PFSK-1 (cell line): Measurements from ENCODE around the gene ZNF296.

Experiments used
- POLR2AphosphoS5 ChIP-seq: IDR thresholded peaks from 2 replicates; pipeline ENCODE4 v1.6.1; 2012; ENCODE audit warnings: low read depth, mild to moderate bottlenecking, control low read depth, low read length, moderate library complexity
- TAF1 ChIP-seq: IDR thresholded peaks from 2 replicates; pipeline ENCODE4 v1.6.1; 2012; ENCODE audit warnings: low read length, control low read depth, borderline replicate concordance; ENCODE audit not compliant: insufficient read depth
- TF ChIP-seq, protein P1 (sequence below), 2 experiments: IDR thresholded peaks; 2 replicates each; pipeline versions ENCODE4 v1.6.1 to v1.8.0; 2011 to 2012; ENCODE audit warnings: low read depth in 2 of 2, low read length in 2 of 2, control low read depth in 1 of 2, inconsistent platforms in 1 of 2, mild to moderate bottlenecking in 1 of 2, moderate library complexity in 1 of 2; ENCODE audit not compliant: insufficient read depth in 1 of 2

DNA sequence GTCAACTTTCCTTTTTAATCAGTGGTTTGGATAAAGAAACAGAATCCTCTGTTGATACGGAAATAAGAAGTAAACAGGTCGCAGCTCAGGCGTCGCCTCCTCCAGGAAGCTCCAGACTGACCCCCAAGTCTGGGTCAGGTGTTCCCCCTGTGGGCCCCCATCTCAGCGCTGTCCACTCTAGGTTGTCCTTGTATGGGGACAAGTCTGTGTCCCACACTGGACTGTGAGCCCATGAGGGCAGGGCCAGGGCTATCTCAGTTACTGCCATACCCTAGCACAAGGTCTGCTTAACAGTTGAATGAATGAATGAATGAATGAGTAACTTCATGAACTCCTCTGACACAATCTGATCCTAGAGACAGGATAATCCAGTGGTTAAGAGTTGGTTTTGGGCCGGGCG lies 29.9 kb downstream of the ZNF296 start:
- TF ChIP-seq POLR2AphosphoS5 (no peak), TAF1 (no peak)
- TF ChIP-seq, protein P1, sequence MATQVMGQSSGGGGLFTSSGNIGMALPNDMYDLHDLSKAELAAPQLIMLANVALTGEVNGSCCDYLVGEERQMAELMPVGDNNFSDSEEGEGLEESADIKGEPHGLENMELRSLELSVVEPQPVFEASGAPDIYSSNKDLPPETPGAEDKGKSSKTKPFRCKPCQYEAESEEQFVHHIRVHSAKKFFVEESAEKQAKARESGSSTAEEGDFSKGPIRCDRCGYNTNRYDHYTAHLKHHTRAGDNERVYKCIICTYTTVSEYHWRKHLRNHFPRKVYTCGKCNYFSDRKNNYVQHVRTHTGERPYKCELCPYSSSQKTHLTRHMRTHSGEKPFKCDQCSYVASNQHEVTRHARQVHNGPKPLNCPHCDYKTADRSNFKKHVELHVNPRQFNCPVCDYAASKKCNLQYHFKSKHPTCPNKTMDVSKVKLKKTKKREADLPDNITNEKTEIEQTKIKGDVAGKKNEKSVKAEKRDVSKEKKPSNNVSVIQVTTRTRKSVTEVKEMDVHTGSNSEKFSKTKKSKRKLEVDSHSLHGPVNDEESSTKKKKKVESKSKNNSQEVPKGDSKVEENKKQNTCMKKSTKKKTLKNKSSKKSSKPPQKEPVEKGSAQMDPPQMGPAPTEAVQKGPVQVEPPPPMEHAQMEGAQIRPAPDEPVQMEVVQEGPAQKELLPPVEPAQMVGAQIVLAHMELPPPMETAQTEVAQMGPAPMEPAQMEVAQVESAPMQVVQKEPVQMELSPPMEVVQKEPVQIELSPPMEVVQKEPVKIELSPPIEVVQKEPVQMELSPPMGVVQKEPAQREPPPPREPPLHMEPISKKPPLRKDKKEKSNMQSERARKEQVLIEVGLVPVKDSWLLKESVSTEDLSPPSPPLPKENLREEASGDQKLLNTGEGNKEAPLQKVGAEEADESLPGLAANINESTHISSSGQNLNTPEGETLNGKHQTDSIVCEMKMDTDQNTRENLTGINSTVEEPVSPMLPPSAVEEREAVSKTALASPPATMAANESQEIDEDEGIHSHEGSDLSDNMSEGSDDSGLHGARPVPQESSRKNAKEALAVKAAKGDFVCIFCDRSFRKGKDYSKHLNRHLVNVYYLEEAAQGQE (IDR thresholded peaks at IDR 0.05; ENCODE audit: insufficient read depth in 1 of 2, low read depth in 2 of 2, low read length in 2 of 2) = no peak
